Esophagus muscularis mucosa (tissue), 4 donors: ENCODE results near the gene POMT1. TPM values are rescaled to one million over a fixed set of nuclear protein-coding genes. Genes with fewer than 3 reads are reported as not detected.
A peak's percentile ranks its signal among the peaks of the same experiment; 100 is the strongest.

Experiments used
- DNase-seq: peaks from one replicate; pipeline ENCODE4 v3.0.0-alpha.2; 2017; ENCODE audit errors: extremely low spot score
- H3K27ac ChIP-seq, 4 donors: fragments of 200-600 bp; sonication (generic); replicated peaks in 1 of 4; 1 replicate in 3 of 4; 2 replicates in 1 of 4; pipeline ENCODE4 v1.5.1; 2016 to 2019; ENCODE audit warnings: mild to moderate bottlenecking in 1 of 4
- H3K27me3 ChIP-seq, 4 donors: fragments of 200-600 bp; sonication (generic); one replicate each; pipeline versions ENCODE4 v1.5.1 to v1.6.0; 2016 to 2019
- H3K36me3 ChIP-seq, 4 donors: fragments of 200-600 bp; sonication (generic); one replicate each; pipeline ENCODE4 v1.5.1; 2016 to 2019
- H3K4me1 ChIP-seq, 4 donors: fragments of 200-600 bp; sonication (generic); one replicate each; pipeline ENCODE4 v1.5.1; 2016 to 2019
- H3K4me3 ChIP-seq, 4 donors: fragments of 200-600 bp; sonication (generic); 1 replicate in 2 of 4; 2 replicates in 2 of 4; pipeline ENCODE4 v1.5.1; 2016 to 2019; ENCODE audit warnings: mild to moderate bottlenecking in 4 of 4, moderate library complexity in 1 of 4
- H3K9me3 ChIP-seq, 4 donors: fragments of 200-600 bp; sonication (generic); 1 replicate in 3 of 4; 2 replicates in 1 of 4; pipeline ENCODE4 v1.5.1; 2016 to 2019
- EP300 ChIP-seq: sonication (generic); formaldehyde crosslinking; IDR thresholded peaks from one replicate; pipeline ENCODE4 v1.6.1; 2017; ENCODE audit warnings: antibody characterized with exemption
- POLR2A ChIP-seq: fragments of 450-650 bp; IDR thresholded peaks from one replicate; pipeline ENCODE4 v1.6.1; 2017; ENCODE audit warnings: antibody characterized with exemption, moderate library complexity, mild to moderate bottlenecking, low read depth
- POLR2AphosphoS5 ChIP-seq, 2 donors: sonication (generic); formaldehyde crosslinking; IDR thresholded peaks; one replicate each; pipeline ENCODE4 v1.6.1; 2017; ENCODE audit warnings: antibody characterized with exemption in 2 of 2
- WGBS: methylation state at CpG from one replicate; pipeline ENCODE4 v1.1.5; 2018; 5-methylcytosine and 5-hydroxymethylcytosine counted together
- intact Hi-C: fragments of 100-400 bp; cut with DNase I; formaldehyde crosslinking; loops from one replicate; pipeline ENCODE4 v1.15.1; 2023
- total RNA-seq, 4 donors: library from RNA; depleted of rRNA; stranded (reverse); fragments of >200 nt; gene quantifications; one replicate each; pipeline versions ENCODE4 v1.1.0 to v1.2.1, GENCODE V29; 2016
- TF ChIP-seq, protein P1 (sequence below), 3 experiments: fragments of 200-600 bp in 2 of 3; fragments of 450-650 bp in 1 of 3; sonication (generic) in 2 of 3; IDR thresholded peaks; one replicate each; pipeline ENCODE4 v1.5.1; 2017 to 2019; ENCODE audit warnings: antibody characterized with exemption in 3 of 3, mild to moderate bottlenecking in 2 of 3, moderate library complexity in 1 of 3

Gene POMT1
- total RNA-seq, 4 donors from 2014 or later: 22.6 to 39.2 (median 25.0) TPM

DNA sequence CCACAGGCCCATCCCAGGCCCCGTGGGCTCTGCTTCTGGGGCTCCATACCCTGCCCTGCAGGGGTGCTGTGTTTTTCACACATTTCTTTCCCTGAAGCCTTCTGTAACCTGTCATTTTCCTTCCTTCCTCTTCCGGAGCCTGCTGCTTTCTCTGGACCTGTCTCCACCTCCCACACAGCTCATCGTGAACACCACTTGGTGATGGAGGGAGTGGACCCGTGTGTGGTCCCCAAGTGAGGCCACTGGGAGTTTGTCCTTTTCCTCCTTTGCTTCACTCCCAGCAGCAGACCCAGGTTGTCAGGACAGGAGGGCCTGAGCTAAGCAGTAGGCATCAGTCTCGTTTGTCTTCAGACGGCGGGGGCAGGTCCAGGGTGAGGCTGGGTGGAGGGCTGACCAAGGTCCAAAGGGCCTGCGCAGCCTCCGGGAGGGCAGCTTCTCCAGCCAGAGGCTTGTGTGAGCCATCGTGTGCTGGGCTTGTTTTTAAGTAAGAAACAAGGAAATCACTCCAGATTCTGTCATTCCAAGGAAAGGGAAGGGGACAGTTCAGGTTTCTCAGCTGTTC lies 5.8 kb upstream of the POMT1 start:
- H3K27me3 ChIP-seq: no peaks in the 10 kb centered on the region
- no peaks in the 10 kb centered on the region for H3K9me3 ChIP-seq
- H3K4me3 ChIP-seq: no peak overlapping the region
- no peak overlapping the region for H3K27ac ChIP-seq
- no peak for DNase-seq
- peaks cover under 1 to 12% (median 6%) of the 10 kb centered on the region in 4 donors for H3K4me1 ChIP-seq
- peaks cover 70 to 86% (median 84%) of the 10 kb centered on the region in 4 donors for H3K36me3 ChIP-seq
- TF ChIP-seq, protein P1, sequence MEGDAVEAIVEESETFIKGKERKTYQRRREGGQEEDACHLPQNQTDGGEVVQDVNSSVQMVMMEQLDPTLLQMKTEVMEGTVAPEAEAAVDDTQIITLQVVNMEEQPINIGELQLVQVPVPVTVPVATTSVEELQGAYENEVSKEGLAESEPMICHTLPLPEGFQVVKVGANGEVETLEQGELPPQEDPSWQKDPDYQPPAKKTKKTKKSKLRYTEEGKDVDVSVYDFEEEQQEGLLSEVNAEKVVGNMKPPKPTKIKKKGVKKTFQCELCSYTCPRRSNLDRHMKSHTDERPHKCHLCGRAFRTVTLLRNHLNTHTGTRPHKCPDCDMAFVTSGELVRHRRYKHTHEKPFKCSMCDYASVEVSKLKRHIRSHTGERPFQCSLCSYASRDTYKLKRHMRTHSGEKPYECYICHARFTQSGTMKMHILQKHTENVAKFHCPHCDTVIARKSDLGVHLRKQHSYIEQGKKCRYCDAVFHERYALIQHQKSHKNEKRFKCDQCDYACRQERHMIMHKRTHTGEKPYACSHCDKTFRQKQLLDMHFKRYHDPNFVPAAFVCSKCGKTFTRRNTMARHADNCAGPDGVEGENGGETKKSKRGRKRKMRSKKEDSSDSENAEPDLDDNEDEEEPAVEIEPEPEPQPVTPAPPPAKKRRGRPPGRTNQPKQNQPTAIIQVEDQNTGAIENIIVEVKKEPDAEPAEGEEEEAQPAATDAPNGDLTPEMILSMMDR (IDR thresholded peaks at IDR 0.05): no peak
- TF ChIP-seq POLR2AphosphoS5 (IDR thresholded peaks at IDR 0.05): no peak
- no peak for TF ChIP-seq EP300
- no peak for TF ChIP-seq POLR2A
- intact Hi-C loops: no loop called here
- WGBS: 72% methylated on average over 4 of the region's 10 CpGs

DNA sequence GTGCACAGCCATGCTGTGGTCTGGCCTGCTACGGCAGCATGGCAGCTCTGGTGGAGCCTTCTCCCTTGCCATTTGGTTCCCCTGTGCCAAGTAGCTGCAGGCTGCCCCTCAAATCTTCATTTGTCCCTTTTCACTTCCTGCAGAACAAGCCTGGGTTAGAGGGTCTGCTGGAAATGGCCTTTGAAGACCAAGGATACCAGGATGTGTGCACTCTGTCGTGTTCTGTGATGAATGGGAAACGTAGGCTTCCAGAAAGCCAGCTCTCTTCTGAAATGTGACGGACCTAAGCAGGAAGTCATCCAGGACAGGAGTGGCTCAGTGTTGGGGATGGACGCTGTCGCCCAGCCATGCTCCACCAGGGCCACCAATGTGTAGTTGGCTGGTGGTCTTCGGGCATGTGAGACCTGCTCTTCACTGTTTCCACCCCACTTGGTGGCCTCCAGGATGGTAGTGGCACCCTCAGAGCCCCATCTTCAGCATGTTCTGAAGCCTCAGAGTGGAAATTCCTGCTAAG lies 3.4 kb upstream of the POMT1 start:
- TF ChIP-seq EP300 (no peak), POLR2A (no peak), POLR2AphosphoS5 (IDR thresholded peaks at IDR 0.05) (no peak)
- TF ChIP-seq, protein P1 (IDR thresholded peaks at IDR 0.05): no peak
- peaks cover 16 to 32% (median 23%) of the 10 kb centered on the region in 4 donors for H3K4me1 ChIP-seq
- peaks cover 48 to 62% (median 60%) of the 10 kb centered on the region in 4 donors for H3K36me3 ChIP-seq
- peak overlapping the region in 1 of 4 donors; percentile 11 for H3K27ac ChIP-seq
- intact Hi-C loops: no loop called here
- DNase-seq: no peak
- no peaks in the 10 kb centered on the region for H3K9me3 ChIP-seq
- WGBS: 90% methylated on average over 4 of the region's 7 CpGs
- no peak overlapping the region for H3K4me3 ChIP-seq
- no peaks in the 10 kb centered on the region for H3K27me3 ChIP-seq

DNA sequence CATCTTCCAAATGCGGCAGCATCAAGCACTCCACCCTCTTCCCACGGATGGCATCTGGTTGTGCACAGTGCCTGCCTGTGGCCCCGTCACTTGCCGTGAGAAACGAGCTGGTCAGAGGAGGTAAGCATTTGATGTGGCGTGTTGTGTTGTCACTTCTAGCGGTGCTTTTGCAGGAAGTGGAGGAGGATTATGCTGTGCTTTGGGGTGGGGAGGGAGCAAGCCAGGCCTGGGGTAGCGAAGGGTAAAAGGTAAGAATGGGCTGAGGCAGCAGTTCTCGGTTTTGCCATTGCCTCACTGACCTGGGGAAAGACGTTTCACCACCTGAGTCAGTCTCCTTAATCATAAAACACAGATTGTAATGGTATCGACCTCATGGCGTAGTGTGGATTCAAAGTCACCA lies 2.3 kb upstream of the POMT1 start:
- TF ChIP-seq, protein P1 (IDR thresholded peaks at IDR 0.05): no peak
- TF ChIP-seq EP300 (no peak), POLR2A (no peak), POLR2AphosphoS5 (IDR thresholded peaks at IDR 0.05) (no peak)
- DNase-seq: no peak
- Histone ChIP-seq H3K4me3 (no peak overlapping the region), H3K36me3 (peaks cover 37 to 51% (median 49%) of the 10 kb centered on the region in 4 donors), H3K27ac (no peak overlapping the region), H3K4me1 (peaks cover 17 to 37% (median 29%) of the 10 kb centered on the region in 4 donors), H3K27me3 (no peaks in the 10 kb centered on the region), H3K9me3 (no peaks in the 10 kb centered on the region)
- 69% methylated on average over 12 of the region's 12 CpGs for WGBS
- intact Hi-C loops: no loop called here

DNA sequence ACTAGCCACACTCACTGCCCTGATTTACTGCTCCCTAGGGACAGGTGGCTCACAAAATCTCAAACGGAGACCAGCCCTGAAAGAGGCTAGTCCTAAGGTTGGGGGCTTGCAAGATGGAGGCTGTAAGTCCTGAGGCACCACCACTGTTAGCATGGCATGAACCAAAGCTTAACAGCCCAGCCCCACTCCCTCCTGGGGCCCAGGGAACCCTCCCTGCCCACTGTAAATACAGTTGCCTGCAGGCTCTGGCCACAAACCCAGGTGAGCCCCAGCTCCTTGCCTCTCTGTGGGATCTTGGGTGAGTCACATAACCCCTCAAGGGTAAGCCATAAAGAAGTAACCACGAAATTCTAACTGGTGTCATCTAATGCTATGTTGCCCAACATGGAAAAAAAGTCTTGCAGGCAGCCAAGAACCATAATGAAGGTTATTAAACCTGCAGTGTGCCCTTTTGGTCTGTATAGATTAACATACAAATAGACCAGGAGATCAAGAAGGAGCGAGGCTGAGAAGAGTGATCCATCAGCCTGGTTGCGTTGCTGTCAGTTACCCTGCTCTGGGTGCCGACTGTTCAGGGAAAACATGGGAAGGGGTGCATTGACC lies 1.7 kb upstream of the POMT1 start:
- Histone ChIP-seq H3K27me3 (no peaks in the 10 kb centered on the region), H3K36me3 (peaks cover 31 to 45% (median 42%) of the 10 kb centered on the region in 4 donors), H3K4me1 (peaks cover 17 to 37% (median 29%) of the 10 kb centered on the region in 4 donors), H3K9me3 (no peaks in the 10 kb centered on the region), H3K4me3 (no peak overlapping the region), H3K27ac (peak overlapping the region in 1 of 4 donors; percentile 1)
- no peak for TF ChIP-seq POLR2AphosphoS5 (IDR thresholded peaks at IDR 0.05)
- no peak for TF ChIP-seq EP300
- TF ChIP-seq POLR2A: no peak
- TF ChIP-seq, protein P1 (IDR thresholded peaks at IDR 0.05): no peak
- no peak for DNase-seq
- intact Hi-C loops: no loop called here
- WGBS: 74% methylated on average over 4 of the region's 5 CpGs
